ENCODE measurements around the gene ABO.

- TF ChIP-seq CTCF (IDR thresholded peaks at IDR 0.05) (no peak), POLR2A (IDR thresholded peaks at IDR 0.05) (no peak)
Measured at GRCh38 chr9:133273098-133273497, 1.9 kb downstream of the ABO start.
